AG09309 (cell line): ENCODE measurements around the gene SNORC.
A peak's percentile ranks its signal among the peaks of the same experiment; 100 is the strongest.

ENCODE experiments used
- DNase-seq: peaks from one replicate; pipeline ENCODE4 v3.0.0-alpha.2; 2010; ENCODE audit warnings: low read depth
- H3K4me3 ChIP-seq: 2 replicates; pipeline ENCODE4 v1.5.1; 2011; ENCODE audit warnings: mild to moderate bottlenecking, low read depth, low read length, moderate library complexity; ENCODE audit not compliant: control insufficient read depth
- TF ChIP-seq, protein P1 (sequence below): IDR thresholded peaks from 2 replicates; pipeline ENCODE4 v1.5.1; 2011; ENCODE audit warnings: mild to moderate bottlenecking, low read depth, low read length, inconsistent platforms; ENCODE audit not compliant: insufficient read depth, control insufficient read depth; ENCODE audit errors: missing control alignments

SNORC gene

DNA sequence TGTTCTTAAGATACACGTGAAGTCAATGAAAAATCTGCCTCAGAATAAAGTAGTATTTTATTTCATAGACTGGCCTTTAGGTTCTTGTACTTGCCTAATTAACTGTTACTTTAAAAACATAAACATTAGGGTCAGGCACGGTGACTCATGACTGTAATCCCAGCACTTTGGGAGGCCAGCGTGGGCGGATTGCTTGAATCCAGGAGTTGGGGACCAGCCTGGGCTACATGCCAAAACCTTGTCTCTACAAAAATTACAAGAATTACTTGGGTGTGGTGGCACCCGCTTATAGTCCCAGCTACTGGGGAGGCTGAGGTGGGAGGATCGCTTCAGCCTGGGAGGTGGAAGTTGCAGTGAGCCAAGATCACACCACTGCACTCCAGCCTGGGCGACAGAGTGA, 16.0 kb upstream of the SNORC start:
- H3K4me3 ChIP-seq = no peak overlapping the region
- peak; percentile 57 for DNase-seq
- TF ChIP-seq, protein P1, sequence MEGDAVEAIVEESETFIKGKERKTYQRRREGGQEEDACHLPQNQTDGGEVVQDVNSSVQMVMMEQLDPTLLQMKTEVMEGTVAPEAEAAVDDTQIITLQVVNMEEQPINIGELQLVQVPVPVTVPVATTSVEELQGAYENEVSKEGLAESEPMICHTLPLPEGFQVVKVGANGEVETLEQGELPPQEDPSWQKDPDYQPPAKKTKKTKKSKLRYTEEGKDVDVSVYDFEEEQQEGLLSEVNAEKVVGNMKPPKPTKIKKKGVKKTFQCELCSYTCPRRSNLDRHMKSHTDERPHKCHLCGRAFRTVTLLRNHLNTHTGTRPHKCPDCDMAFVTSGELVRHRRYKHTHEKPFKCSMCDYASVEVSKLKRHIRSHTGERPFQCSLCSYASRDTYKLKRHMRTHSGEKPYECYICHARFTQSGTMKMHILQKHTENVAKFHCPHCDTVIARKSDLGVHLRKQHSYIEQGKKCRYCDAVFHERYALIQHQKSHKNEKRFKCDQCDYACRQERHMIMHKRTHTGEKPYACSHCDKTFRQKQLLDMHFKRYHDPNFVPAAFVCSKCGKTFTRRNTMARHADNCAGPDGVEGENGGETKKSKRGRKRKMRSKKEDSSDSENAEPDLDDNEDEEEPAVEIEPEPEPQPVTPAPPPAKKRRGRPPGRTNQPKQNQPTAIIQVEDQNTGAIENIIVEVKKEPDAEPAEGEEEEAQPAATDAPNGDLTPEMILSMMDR = no peak

DNA sequence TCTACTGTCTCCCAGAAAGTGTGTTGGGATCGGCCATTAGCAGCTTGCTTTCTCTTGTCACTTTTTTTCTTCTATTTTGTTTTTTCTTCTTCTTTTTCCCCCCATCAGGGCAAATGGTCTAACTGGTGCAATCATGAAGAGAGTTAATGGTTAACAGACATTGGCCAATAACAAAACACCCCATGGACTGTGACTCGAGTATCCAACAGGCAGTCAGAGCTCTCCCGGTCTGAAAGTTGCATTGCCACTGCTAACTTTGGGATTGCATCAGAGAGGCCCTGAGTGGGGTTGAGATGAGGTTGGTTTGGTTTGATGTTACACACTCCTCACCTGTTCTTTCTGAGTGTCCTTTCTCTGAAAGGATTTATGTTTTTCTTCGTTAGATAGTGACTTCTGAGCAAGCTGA, 12.9 kb upstream of the SNORC start:
- TF ChIP-seq, protein P1 = no peak
- no peak overlapping the region for H3K4me3 ChIP-seq
- peak; percentile 20 for DNase-seq

DNA sequence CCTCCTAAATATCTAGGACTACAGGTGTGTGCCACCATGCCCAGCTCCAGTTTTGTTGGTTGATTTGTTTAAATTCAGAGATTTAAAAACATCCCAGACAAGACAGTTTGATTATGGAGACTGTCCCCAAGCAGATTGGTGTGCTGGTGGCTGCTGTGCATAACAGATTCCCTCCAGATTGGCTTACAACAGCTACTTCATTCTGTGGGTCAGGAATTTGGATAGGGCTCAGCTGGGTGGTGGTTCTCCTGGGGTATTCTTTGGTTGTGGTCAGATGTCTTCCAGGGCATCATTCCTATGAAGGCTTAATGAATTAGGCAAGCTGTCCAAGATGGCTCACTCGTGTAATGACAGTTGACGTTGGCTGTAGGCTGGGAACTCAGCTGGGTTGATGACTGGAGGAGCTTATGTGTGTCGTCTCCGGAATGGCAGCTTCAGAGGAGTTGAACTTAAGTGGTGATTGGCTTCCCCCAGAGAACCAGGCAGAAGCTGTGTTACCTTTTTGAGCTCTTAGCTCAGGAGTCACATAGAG, 10.6 kb upstream of the SNORC start:
- TF ChIP-seq, protein P1 = no peak
- no peak for DNase-seq
- H3K4me3 ChIP-seq = no peak overlapping the region

DNA sequence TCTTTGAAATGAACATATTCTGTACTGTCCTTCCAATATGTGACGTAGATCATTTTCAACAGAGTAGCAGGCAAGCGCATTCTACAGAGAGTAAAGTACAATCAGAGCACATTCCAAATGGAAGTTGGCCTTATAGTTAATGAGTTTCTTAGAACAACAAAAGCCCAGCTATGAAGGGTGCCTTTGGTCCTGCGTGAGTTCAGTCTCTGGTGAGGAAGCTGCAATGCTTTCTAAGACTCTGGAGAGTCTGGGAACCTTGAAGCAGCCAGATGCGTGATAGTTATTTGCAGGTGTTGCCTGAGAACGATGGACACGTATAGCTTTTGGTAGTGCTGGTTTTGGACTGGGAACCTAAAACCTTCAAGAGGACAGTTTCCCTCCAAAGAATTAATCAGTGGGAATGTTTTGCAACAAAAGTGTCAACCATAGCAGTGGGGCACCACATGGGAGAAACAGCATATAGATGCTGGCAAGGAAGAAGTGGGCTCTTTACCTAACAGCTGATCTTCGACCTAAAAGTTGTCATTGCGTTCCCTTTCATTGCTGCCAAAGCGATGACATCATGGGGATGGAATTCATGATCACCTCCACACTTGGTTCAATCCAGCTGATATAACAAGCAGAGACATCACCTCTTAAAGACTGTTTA, 9.3 kb upstream of the SNORC start:
- TF ChIP-seq, protein P1 = no peak
- H3K4me3 ChIP-seq = no peak overlapping the region
- DNase-seq = no peak

DNA sequence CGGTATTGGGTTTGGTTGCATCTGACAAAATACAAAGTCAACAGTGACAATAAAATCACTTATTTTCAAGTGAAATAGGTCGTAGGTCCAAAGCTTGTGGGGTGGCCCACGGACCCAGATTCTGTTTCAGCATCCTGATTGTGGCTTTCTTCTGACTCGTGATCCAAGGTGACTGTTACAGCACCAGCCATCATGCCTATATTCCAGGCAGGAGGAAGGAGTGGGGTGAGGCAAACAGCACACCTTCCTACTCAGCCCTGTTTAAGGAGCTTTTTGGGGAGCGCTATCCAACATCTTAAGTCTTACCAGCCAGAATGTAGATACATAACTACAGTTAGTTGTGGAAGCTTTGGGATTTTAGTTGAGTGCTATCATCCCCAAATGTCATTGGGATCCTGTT, 8.7 kb upstream of the SNORC start:
- TF ChIP-seq, protein P1 = no peak
- no peak overlapping the region for H3K4me3 ChIP-seq
- no peak for DNase-seq

DNA sequence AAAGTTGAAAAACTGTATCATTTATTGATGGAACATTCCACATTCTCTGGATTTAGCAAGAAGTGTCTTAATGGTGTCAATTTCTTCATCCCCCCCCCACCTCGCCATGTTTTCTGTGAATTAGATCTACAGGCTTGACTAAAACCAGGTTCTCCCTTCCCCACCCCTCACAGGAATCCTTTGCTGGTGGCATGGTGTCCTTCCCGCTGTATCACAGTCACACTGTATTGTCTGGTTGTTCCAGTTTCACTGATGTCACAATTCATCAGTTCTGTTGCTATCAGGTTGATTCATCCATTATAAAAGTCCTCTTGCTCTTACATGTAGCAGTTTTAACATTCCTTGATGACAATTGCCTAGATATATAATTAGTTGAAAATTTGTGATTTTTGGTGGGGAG, 6.1 kb upstream of the SNORC start:
- DNase-seq = no peak
- TF ChIP-seq, protein P1 = no peak
- H3K4me3 ChIP-seq = no peak overlapping the region
